NCI-H187 (cell line): ENCODE data around the gene PLEKHG3.

Experiments used
- DNase-seq, 2 experiments: peaks; one replicate each; lab custom pipeline; 2025; lab: John Stamatoyannopoulos, UW

Gene PLEKHG3

GRCh38 chr14:64746298-64747250, 42.4 kb downstream of the PLEKHG3 start:
- DNase-seq = no peak

- DNase-seq = no peak
Observed at GRCh38 chr14:64747327-64747726, 43.1 kb downstream of the PLEKHG3 start.

DNA sequence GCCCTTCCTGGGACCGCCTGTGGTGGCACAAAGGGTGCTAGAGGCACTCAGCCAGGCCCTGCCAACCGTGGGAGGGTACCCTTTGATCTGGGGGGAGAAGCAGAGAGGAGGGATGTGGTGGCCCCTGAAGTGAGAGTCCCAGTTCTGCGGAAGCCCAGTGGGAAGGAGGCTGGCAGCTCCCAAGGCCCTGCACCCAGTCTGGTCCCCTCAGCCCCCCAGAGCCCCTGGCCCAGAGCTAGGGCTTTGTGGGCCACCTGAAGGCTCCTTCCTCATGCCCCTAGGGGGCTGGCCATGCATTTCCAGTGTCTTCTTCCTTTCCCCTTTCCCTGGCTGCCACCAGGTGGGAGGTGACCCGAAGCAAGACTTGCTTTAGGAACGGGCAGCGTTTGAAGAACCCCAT, 44.3 kb downstream of the PLEKHG3 start:
- DNase-seq = no peak

- DNase-seq = no peak
Observed at GRCh38 chr14:64748995-64749714, 44.9 kb downstream of the PLEKHG3 start.

- DNase-seq = no peak
Observed at GRCh38 chr14:64752909-64753308, 48.7 kb downstream of the PLEKHG3 start.

GRCh38 chr14:64753374-64753773, 49.1 kb downstream of the PLEKHG3 start:
- DNase-seq = no peak

GRCh38 chr14:64753999-64754398, 49.8 kb downstream of the PLEKHG3 start:
- no peak for DNase-seq

DNA sequence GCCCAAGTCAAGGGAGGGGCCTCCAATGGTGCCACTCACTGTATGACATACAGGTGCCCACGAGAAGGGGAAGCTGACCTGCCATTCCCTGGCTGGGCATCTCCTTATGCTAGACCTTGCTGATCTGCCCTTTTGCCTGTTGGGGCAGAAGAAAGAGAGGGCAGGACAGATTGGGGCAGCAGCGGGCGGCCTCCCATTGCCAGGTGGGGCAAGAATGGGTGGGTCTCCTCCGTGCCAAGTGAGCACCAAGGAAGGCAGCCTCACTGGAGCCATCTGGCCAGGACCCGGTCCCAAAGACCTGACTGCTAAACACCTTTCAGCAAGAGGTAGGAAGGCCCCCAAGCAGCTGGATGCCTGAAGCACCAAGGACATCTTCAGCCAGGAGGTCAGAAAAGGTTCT, 50.5 kb downstream of the PLEKHG3 start:
- DNase-seq = no peak

- DNase-seq = peak; percentile 45 to 63
Observed at GRCh38 chr14:64755781-64756221, 51.6 kb downstream of the PLEKHG3 start.

DNA sequence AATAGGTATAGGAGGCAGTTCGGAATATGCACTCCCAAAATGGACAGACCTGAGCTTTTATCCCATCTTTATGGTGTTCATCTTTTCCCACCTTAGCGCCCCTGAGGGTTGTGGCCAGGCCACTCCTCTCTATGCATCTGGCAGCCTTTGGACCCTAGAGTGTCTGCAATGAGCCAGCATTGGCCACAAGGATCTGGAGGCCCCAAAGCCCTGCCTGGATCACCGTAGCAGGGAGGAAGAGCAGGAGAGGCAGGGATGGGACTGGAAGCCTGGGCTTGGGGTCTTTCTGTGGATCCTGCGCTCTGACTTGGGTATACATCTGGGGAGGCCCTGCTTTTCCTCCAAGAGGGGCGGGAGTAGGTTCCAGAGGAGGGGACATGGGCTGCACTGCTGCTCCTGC, 52.5 kb downstream of the PLEKHG3 start:
- no peak for DNase-seq

DNA sequence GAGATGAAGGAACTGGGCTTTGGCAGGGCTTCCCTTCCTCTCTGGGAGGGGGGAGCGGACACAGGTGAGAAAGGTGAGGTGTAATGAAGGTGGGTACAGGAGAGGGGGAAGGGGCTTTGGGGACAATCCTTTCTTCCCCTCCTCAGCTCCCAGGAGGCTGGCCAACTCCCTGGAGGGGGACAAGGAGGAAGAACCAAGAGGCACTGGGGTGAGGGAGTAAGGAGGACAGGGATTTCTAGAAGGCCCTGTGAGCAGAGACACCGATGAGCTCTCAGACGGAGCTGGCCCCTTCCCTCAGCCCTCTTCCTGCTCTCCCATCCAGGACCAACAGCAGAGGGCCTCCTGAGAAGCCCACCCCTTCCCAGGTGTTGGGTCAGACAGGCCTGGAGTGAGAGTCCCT, 53.4 kb downstream of the PLEKHG3 start:
- no peak for DNase-seq

DNA sequence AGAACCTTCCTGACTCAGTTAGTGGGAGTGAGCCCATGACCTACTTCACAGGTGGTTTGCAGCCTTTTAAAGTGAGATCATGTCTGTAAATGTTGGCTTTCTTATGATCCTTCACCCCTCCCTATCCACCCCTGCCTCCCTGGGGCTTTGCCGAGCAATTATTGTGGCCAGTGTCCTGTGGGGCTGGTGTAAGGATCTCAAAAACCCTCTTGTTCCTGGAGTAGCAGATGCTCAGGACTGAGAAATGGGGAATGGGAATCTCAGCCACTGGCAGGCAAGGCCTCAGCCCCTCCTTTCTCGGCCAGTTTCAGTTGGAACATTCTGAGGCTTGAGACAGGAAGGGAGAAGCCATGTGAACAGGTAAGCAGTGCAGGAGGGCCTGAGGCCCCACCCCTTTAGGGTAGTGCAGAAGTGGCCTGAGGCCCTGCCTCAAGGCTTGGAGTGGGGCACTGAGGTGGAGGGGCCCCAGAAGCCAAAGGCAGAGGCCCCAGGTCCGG, 53.8 kb downstream of the PLEKHG3 start:
- peak; percentile 13 to 41 for DNase-seq

DNA sequence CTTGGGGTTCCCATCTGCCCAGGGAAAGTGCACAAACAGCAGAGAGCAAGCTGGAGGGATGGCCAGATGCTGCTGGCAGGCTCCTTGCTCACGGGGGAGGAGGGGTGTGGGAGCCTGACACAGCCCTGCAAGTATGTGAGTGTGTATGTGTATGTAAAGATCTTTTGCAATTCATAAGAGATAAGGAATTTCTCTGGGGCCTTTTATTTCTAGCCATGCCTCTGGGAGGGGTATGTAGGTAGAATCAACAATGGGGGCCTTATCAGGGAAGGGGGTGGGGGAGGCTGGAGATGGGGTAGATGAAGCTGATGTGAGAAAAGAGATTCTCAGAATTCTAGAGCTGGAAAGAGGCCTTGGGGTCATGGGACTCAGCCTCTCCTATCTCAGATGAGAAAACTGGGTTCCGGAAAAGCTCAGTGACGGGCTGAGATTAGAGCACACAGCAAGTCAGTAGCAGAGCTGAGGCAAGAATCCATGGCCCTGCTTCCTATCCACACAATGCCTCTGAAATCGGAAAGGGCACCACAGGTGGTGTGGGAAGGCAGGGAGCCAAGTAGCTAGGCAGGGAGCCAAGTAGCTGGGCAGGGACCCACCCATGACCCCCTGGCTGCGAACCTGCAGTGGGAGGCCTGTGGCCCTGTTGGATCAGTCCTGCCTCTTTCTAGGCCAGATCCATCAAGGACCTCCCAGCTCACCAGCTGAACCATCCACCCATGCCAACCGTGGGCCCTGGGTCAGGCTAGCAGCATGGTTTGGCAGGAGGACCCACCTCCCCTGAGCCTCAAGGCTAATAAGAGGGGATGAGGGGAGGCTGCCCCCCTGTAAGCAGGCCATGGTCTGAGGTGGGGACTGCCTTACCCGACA, 54.7 kb downstream of the PLEKHG3 start:
- no peak for DNase-seq

- no peak for DNase-seq
Observed at GRCh38 chr14:64759555-64759938, 55.3 kb downstream of the PLEKHG3 start.

DNA sequence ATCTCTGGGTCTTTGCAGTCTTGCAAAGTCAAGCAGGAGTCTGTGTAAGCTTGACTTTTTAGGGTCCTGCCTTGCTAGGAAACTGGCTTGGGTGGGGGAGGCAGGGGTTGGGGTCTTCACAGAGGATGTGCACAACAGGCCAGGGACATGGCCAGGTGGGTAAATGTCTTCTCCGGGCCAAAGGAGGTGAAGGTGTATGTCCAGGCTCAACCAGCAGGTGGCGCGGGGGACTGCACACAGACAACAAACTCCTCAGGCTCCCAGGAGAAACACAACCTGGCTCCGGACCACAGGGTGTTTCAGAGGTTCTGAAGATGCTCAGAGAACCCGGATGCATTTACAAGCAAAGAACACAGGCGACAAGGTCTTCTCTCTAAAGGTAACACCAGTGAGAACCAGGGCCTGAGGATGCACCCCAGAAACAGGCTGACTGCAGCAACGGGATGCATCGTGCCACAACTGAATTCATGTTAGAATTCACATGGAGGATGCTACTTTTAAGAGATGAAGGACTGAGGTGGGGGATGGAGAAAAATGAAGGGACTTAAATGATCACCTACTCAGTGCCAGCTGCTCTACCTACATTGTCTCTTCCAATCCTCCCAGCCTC, 56.0 kb downstream of the PLEKHG3 start:
- no peak for DNase-seq

GRCh38 chr14:64760916-64761315, 56.7 kb downstream of the PLEKHG3 start:
- no peak for DNase-seq

DNA sequence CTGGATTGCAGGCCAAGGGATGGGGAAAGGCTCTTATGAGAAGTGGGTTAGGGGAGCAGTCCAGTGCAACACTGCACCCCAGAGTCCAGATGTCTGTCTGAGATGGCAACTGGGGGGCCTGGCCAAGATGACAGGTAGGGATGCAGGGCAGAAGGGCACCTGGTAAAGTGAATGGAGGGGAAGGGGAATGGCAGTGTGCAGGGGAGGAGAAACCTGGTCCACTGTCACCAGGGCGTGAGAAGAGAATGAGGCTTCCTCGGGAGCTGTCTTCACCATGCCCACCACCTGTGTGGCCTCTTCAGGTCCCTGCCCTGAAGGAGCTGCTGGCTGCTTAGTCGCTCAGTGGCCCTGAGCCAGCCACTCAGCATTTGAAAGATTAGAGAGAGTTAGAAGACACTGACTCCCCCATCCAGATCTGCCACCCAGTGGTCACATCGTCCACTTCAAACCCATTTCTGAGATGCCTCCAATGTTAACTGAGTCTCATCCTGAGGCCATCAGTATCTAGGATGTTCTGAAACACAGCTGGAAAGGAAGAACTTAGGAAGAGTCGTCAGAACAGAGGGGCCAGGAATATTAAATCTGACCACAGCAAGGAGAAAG, 57.3 kb downstream of the PLEKHG3 start:
- no peak for DNase-seq

DNA sequence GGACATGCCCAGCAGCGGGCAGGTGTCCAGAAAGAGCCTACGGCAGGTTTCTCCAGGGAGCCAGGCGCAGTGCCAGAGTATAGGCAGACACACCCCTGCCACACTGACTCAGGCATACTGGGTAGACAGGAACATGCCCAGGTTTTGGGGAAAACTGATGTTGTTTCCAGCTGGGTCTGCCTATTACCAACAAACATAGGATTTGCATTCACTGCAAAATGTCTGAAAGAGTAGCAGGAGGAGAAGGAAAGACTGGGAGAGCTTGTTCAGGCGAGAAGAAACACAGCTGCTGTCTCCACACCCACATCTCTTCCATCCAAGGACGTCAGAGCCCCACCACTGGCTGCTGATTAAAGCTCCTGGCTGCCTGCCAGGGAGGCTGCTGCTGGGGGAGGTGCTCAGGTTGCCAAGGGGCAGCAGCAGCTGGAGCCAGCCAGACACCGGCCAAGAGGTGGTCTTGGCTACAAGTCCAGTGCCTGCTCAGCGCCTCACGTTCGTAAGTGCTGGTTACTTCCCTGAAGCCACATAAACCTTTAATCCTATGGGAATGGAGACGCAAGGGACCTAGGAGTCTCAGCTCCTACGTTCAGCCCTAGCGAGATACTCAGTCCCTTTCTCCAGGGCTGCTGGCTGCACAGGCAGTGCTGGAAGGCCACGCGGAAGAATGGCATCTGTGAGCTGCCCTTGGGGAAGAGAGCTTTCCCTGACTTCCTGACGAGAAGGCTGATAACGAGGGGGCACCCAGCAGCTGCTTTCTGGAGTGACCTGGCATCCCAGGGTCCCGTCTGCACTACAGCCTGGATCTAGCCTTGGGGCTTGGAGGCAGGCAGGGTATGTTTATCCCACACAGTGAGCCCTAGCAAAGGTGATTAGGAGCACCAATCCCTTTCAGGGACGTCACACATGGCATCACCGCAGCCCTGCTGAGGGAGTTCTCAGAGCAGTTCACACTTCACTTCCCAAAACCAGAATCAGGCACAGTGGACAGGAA, 58.1 kb downstream of the PLEKHG3 start:
- DNase-seq = peak; percentile 83 to 86

DNA sequence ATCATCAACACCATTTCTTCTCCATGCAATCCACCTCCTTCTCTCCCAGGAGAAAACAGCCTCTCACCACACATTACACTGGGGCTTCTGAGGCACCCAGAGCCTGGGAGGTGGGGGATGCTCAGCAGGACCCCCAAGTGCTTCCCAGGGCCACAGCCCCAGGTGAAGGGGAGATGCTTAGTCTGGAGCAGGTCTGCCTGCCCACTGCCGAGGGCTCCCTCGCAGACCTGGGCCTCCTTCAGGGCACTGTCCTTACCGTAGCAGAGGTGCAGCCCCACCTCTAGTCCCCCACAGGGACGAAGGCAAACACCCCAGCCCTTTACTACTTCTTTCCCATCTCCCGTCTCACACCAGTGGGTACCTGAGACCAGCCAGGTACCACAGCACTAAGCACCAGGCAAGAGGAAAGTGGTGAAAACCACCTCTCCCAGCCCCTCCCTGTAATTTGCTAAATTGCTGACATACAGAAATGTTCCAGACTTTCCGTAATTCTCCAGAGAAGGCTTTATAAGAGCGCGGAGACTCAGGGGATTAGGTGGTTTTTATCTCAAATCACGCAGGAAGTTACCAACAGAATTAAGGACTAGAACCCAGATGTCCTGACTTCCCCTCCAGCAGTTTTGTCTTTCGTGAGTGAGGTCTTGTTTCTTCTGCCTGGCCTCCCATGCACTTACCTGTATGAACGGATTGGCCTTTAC, 59.0 kb downstream of the PLEKHG3 start:
- DNase-seq = no peak
